GF-D8 (cell line): ENCODE measurements around the gene PAAF1.

Experiments used
- DNase-seq: peaks from one replicate; lab custom pipeline; 2025; lab: John Stamatoyannopoulos, UW

PAAF1 gene

GRCh38 chr11:73945396-73945795 lies 68.6 kb downstream of the PAAF1 start:
- DNase-seq: no peak

DNA sequence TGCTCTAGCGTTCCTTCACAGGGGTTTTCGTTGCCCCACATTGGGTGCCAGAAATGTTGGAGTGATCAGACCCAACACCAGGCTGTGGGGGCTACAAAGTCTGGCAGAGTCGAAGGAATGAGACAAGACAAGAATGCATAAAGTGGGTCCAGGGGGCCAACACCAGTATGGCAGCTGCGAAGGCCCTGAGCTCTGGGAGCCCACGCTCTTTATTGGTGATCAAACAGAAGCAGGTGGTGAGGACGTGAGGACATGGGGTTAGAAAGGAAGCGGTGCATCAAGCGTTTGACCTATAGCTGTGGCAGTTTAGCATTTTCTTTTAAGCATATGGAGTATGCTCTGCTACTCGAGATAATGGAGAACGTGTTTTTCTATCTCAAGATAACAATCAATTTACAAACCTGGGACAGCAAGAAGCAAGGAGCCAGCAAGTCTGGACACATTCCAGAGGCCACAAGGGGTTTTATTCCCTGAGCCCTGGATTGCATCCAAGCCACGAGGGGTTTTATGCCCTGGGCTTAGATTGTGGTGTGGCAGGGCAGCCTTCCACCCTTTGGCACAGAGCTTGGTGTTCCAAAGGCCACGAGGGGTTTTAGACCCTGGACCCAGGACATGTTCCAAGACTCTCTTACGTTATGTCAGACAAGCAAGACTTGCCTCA lies 70.1 kb downstream of the PAAF1 start:
- DNase-seq: peak; percentile 36

DNA sequence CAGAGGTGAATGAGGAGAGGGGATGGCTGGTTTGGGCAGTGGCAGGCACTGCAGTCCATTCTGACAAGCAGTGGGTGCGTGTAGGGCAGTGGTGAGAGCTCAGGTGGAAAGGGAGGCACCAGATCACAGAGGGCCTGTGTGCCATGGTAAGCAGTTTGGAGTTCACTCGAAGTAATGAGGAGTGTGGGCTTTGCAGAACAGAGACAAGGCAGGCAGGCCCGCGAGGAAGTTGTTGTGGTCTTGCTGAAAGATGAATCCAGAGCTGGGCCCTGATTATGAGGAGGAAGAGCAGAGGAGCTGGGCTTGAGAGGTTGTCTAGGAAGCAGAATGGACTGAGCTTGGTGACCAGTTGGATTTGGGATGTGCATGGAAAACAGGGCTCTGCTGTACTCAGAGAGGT lies 72.4 kb downstream of the PAAF1 start:
- no peak for DNase-seq

DNA sequence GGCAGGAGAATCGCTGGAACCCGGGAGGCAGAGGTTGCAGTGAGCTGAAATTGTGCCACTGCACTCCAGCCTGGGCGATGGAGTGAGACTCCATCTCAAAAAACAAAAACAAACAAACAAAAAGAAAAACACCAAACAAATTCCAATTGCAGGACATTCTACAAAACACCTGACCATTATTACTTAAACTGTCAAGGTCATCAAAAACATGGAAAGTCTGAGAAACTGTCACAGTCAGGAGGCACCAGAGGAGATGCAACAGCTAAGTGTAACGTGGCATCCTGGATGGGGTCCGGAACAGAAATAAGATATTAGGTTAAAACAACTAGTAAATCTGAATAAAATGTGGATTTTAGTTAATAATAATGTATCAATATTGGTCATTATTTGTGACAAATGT lies 73.1 kb downstream of the PAAF1 start:
- no peak for DNase-seq

DNA sequence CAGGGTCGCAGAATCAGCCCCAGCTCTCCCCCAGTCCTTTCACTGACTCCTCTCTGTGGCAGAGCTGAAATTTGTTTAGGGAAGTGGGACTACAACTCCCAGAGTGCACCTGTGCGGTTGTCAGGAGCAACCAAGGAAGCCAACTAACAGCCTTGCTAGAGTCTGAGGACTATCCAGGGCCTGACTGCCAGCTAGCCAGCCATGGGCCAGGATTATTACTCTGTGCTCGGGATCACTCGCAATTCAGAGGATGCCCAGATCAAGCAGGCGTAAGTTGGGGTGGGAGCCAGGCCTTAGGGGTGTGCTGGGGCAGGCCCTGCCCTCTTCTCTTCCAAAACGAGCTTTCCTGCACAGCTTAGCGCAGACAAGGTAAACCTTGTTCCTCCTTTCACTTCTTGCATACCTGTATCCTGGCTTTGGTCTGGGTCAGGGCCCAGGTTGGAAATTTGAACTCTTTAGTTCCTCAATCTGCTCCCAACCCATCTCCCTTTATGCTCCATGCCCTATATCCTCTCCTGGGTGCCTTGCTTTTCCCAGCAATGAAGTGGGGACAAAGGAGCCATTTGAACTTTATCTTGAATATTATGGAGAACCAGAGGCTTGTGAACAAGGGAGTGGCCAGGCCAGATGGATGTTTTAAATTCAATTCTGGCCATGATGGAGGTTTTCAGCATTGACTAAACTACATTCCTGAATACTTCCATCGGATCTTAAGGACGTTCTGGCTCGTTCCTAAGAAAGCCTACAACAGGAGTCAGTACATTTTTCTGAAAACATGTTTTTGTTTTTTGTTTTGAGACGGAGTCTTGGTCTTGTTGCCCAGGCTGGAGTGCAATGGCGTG lies 74.3 kb downstream of the PAAF1 start, which contains the start of gene DNAJB13:
Gene DNAJB13 (plus strand): TSS at position 158 of the 842 bp plus-strand sequence. CDS start 44 bp downstream, at position 202.
- DNase-seq: no peak

- DNase-seq: no peak
These were observed 75.0 kb downstream of the PAAF1 start for GRCh38 chr11:73951797-73952196.

DNA sequence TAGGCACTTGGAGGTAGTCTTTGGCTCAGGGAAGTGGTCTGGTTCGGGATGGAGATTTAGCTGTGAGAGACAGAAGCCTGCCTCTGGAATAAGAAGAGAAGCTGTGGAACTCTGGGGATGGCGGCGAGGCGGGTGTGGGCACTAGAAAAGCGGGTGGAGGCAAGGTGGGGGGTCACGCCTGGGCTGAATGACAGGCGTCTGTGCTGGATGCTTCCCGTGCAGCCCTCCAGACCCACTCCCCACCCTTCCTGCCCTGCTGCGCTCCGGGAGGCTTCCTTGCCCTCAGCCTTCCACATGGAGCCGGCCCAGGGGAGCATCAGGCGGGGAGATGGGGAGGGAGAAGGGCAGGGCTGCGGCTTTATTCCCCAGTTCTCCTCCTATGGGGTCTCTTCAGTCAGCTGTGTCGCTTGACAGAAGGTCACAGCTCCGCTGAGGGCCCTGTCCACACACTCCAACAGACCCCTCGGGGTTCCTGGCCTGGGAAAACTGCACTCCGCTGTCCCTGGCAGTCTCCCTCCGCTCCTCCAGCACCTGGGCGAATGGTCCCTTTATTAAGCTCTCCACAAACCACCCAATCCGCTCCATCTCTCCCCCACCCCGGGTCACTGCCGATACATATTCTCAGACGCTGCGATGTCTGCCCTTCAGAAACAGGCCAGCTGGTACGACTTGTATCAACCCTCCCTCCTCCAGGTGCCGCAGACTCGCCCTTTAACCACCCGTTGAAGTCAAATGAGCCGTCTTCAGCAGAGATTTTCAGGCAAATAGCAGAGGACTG lies 80.3 kb downstream of the PAAF1 start:
- DNase-seq: no peak

GRCh38 chr11:73957654-73958361 lies 81.0 kb downstream of the PAAF1 start:
- DNase-seq: no peak

DNA sequence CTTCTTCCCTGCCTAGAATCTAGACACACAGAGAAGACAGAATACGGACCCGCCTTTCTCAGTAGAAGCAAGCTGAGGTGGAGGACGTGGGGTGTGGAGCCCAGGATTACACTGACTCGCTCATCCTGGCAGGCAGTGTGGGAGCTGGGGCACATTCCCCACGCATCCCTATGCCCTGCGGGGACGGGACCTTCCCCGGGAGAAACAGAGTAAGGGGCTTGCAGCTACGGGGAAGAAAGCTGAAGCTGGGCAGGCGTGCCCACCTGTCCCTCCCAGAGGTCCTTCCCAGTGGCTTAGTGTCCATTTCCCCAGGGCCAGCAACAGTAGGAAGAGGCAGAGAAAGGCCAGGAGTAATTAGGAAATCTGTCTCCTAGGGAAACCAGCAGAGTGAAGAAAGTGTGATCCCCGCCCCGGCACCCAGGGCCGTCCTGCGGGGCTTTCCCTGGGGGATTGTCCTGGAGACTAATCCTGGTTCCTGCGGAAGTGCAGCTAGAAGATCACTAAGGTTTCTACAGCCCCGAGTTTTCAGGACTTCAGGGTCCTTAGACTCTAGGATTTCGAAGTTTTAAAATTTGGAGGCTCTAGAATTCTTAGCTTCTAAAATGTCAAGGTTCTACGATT lies 81.8 kb downstream of the PAAF1 start:
- no peak for DNase-seq

- DNase-seq: no peak
These were observed 84.5 kb downstream of the PAAF1 start for GRCh38 chr11:73961321-73961720.

DNA sequence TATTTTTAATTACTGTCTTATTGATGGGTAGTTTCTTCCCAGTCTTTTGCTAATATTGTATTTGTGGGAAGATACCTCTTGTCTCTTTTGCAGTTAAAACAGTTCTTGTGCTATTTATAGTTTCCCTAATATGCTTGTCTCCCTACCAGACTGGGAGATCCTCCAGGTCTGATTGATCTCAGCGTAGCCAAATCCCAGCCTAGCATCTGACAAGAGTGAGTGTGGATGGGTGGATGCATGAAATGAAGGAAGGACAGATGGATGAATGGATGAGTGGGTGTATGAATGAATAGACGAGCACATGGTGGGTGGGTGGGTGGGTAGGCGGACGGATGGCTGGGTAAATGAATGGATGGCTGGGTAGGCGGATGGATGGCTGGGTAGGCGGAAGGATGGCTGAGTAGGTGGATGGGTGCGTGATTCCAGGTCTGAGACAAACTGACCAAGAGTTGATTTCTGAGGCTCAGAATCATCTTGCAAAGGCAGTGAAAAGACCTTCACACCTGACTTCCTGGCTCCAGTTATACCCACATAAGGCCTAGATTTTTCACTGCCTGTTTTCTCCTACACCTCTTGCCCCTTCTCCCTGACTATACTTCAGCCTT lies 85.4 kb downstream of the PAAF1 start:
- no peak for DNase-seq

GRCh38 chr11:73963861-73964260 lies 87.1 kb downstream of the PAAF1 start:
- no peak for DNase-seq

GRCh38 chr11:73965076-73965763 lies 88.4 kb downstream of the PAAF1 start:
- DNase-seq: no peak

- no peak for DNase-seq
These were observed 88.9 kb downstream of the PAAF1 start for GRCh38 chr11:73965764-73966121.

- DNase-seq: no peak
These were observed 91.7 kb downstream of the PAAF1 start for GRCh38 chr11:73968356-73968966.

- no peak for DNase-seq
These were observed 92.3 kb downstream of the PAAF1 start for GRCh38 chr11:73969091-73969490.

DNA sequence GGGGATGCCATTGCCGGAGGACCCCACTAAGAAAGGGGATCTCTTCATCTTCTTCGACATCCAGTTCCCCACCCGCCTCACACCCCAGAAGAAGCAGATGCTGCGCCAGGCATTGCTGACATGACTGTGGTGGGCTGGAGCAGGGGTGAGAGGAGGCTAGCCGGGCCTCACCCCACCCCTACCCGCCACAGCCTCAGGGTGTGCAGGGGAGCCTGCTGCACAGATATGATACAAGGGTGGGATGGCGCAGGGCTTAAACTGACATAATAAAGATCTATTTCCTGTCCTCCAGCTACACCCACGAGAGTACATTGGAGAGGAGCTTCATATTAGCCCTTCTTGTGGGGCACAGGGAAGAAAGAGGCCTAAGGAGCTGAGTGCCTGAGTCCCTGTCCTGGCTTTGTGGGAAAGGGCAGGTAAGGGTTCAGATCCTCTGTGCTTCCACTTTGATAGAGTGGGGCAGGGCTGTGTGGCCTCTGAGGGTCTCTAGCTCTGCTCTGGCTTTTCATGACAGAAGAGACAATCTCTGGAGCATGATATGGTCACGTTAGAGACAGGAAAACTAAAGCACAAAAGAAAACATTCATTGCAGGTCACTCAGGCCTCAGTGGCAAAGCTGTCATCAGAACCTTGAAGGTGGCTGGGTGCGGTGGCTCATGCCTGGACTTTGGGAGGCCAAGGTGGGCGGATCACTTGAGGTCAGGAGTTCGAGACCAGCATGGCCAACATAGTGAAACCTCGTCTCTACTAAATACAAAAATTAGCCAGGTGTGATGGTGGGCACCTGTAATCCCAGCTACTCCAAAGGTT lies 93.4 kb downstream of the PAAF1 start:
- DNase-seq: no peak

DNA sequence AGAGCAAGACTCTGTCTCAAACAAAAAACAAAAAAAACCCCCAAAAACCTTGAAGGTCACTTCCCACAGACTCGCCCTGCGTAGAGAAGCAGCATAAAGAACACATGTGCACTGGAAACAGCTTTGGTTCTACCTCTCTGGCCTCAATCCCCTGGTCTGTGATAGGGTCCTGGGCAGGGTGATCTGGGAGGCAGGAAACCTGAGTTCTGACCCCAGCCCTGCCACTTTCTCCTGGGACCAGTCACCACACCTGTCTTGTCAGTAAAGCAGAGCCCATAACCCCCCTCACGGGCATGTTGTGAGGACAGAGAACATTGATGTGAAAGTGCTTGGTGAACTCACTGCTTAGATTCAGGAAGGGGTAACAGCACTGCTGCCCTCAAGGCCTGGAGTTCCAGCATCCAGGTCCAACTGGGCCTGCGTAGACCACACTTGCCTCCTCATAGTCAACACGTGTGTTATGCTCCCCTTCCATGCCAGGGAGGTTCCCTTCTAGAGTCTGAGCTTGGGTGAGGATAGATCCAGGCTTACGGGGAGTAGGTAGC lies 94.4 kb downstream of the PAAF1 start:
- DNase-seq: no peak

DNA sequence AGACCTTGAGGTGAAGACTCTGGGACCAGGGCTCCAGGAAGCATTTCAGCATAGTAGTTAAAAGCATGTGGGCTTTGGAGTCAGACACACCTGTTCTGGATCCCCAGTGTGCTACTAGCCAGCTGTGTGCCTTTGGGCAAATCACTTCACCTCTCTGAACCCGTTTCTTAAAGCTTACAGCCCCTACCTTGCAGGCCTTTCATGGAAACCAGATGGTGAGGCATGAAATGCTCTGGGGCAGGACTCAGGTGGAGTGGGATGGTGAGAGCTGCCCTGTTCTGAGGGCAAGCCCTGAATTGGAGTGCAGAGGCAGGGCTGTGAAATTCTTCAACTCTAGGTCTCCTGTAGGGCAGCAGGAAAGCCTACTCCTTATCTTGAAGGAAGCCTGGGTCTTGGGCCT lies 95.4 kb downstream of the PAAF1 start:
- DNase-seq: no peak
